ENCODE results near the gene WDR62. TPM values are rescaled to one million over a fixed set of nuclear protein-coding genes. Genes with fewer than 3 reads are reported as not detected.

The WDR62 gene
- total and polyA plus RNA-seq, 9 donors, result 0.18 to 1.0 (median 0.51) TPM

GRCh38 chr19:36142496-36142895 is 87.8 kb downstream of the WDR62 start:
- WGBS, 3 donors, result 71 to 77% (median 74%) methylated on average over 9 of the region's 9 CpGs

GRCh38 chr19:36144624-36145023 is 89.9 kb downstream of the WDR62 start:
- intact Hi-C loops (cut with DNase I), result no loop called here
- H3K4me1 ChIP-seq (ENCODE audit: insufficient read depth), result peaks cover 6% of the 10 kb centered on the region
- no peak overlapping the region for H3K27ac ChIP-seq
- no peak for DNase-seq
- no peaks in the 10 kb centered on the region for H3K27me3 ChIP-seq
- H3K4me3 ChIP-seq, result no peak overlapping the region
- no peak for TF ChIP-seq POLR2A (IDR thresholded peaks at IDR 0.05)
- TF ChIP-seq CTCF (IDR thresholded peaks at IDR 0.05), result no peak
- no peak for TF ChIP-seq EP300 (IDR thresholded peaks at IDR 0.05)
- H3K36me3 ChIP-seq, result no peaks in the 10 kb centered on the region
- H3K9me3 ChIP-seq, result no peaks in the 10 kb centered on the region
- 94 to 98% (median 97%) methylated on average over 6 of the region's 6 CpGs for WGBS, 3 donors

More at GRCh38 chr19:36142496-36142895, 87.8 kb downstream of the WDR62 start:
- intact Hi-C loops (cut with DNase I), result no loop called here
- peaks cover 6% of the 10 kb centered on the region for H3K4me1 ChIP-seq (ENCODE audit: insufficient read depth)
- H3K4me3 ChIP-seq, result no peak overlapping the region
- no peak for TF ChIP-seq CTCF (IDR thresholded peaks at IDR 0.05)
- TF ChIP-seq EP300 (IDR thresholded peaks at IDR 0.05), result no peak
- no peak for TF ChIP-seq POLR2A (IDR thresholded peaks at IDR 0.05)
- H3K27me3 ChIP-seq, result no peaks in the 10 kb centered on the region
- H3K36me3 ChIP-seq, result no peaks in the 10 kb centered on the region
- H3K9me3 ChIP-seq, result no peaks in the 10 kb centered on the region
- no peak overlapping the region for H3K27ac ChIP-seq
- DNase-seq, result no peak

GRCh38 chr19:36149673-36150406 is 95.1 kb downstream of the WDR62 start:
- peaks cover 4% of the 10 kb centered on the region for H3K4me1 ChIP-seq (ENCODE audit: insufficient read depth)
- H3K27ac ChIP-seq, result no peak overlapping the region
- TF ChIP-seq POLR2A (IDR thresholded peaks at IDR 0.05) (no peak), EP300 (IDR thresholded peaks at IDR 0.05) (no peak), CTCF (IDR thresholded peaks at IDR 0.05) (no peak)
- no peak for DNase-seq
- 75 to 81% (median 75%) methylated on average over 13 of the region's 13 CpGs for WGBS, 3 donors
- H3K9me3 ChIP-seq, result no peaks in the 10 kb centered on the region
- intact Hi-C loops (cut with DNase I), result no loop called here
- H3K4me3 ChIP-seq, result no peak overlapping the region
- no peaks in the 10 kb centered on the region for H3K27me3 ChIP-seq
- H3K36me3 ChIP-seq, result no peaks in the 10 kb centered on the region

GRCh38 chr19:36150586-36150985 is 95.9 kb downstream of the WDR62 start:
- Histone ChIP-seq H3K4me1 (ENCODE audit: insufficient read depth) (peaks cover 4% of the 10 kb centered on the region), H3K4me3 (no peak overlapping the region), H3K9me3 (no peaks in the 10 kb centered on the region), H3K36me3 (no peaks in the 10 kb centered on the region), H3K27ac (peak overlapping the region; percentile 79 to 93), H3K27me3 (no peaks in the 10 kb centered on the region)
- peak in 2 of 5 donors; percentile 31 to 43 for DNase-seq
- TF ChIP-seq CTCF (IDR thresholded peaks at IDR 0.05) (no peak), EP300 (IDR thresholded peaks at IDR 0.05) (no peak), POLR2A (IDR thresholded peaks at IDR 0.05) (no peak)
- intact Hi-C loops (cut with DNase I), result no loop called here
- 54 to 67% (median 62%) methylated on average over 5 of the region's 5 CpGs for WGBS, 3 donors

Measured in ovary (tissue), 9 donors.